HepG2 (cell line): ENCODE measurements around the gene SLC45A3. TPM values are rescaled to one million over a fixed set of nuclear protein-coding genes. Genes with fewer than 3 reads are reported as not detected.

Source experiments
- ATAC-seq: fragments of 200-7000 bp; cut with Tn5 transposase; 3 replicates; pipeline ENCODE4 v1.9.1; 2020; ENCODE audit warnings: mild to moderate bottlenecking, moderate library complexity
- BruUV-seq: library from RNA; stranded (reverse); fragments of 400-500 nt; replicated peaks from 2 replicates; lab custom pipeline; 2021; lab: Mats Ljungman, UMichigan
- CTCF ChIA-PET: fragments of 300-600 bp; formaldehyde crosslinking; extraction: SDS; loops from one replicate; lab custom pipeline; 2021; ENCODE audit warnings: low total read pairs, inconsistent platforms, low intra/inter-chr PET ratio; lab: Yijun Ruan, JAX
- POLR2A ChIA-PET: fragments of 350-600 bp; sonication (Branson Sonifier 250); formaldehyde crosslinking; loops from one replicate; lab custom pipeline; 2020; ENCODE audit warnings: antibody characterized with exemption, inconsistent platforms; lab: Yijun Ruan, JAX
- DNase-seq: peaks from one replicate; pipeline ENCODE4 v3.0.0-alpha.2; 2015; ENCODE audit warnings: low spot score
- FAIRE-seq: peaks from 3 replicates; lab custom pipeline; 2011; peaks lifted over from hg19 to GRCh38; lab: Jason Lieb, UNC
- H2AFZ ChIP-seq: one replicate; pipeline ENCODE4 v1.6.1; 2011; ENCODE audit warnings: low read length, inconsistent platforms
- H3K27ac ChIP-seq: fragments of 300-600 bp; 3 replicates; pipeline ENCODE4 v1.8.0; 2011; ENCODE audit warnings: mixed run types, mild to moderate bottlenecking, mixed read lengths, low read length, inconsistent platforms; ENCODE audit not compliant: insufficient read depth; ENCODE audit errors: extremely low read length
- H3K27me3 ChIP-seq, 2 experiments: fragments of 200-600 bp in 1 of 2; 2 replicates in 1 of 2; 3 replicates in 1 of 2; pipeline versions ENCODE4 v1.6.0 to v1.8.0; 2011; ENCODE audit warnings: low read length in 2 of 2, mild to moderate bottlenecking in 2 of 2, moderate library complexity in 2 of 2, inconsistent platforms in 1 of 2; ENCODE audit not compliant: insufficient read depth in 2 of 2, control insufficient read depth in 1 of 2
- H3K36me3 ChIP-seq, 2 experiments: fragments of 200-600 bp in 1 of 2; replicated peaks in 1 of 2; 2 replicates in 1 of 2; 3 replicates in 1 of 2; pipeline versions ENCODE4 v1.5.1 to v1.8.0; 2011; ENCODE audit warnings: low read length in 2 of 2, inconsistent platforms in 1 of 2; ENCODE audit not compliant: insufficient read depth in 2 of 2, control insufficient read depth in 1 of 2
- H3K4me1 ChIP-seq: 2 replicates; pipeline ENCODE4 v1.5.1; 2012; ENCODE audit warnings: low read length, inconsistent platforms; ENCODE audit not compliant: insufficient read depth
- H3K4me2 ChIP-seq: 2 replicates; pipeline ENCODE4 v1.6.0; 2011; ENCODE audit warnings: low read depth, low read length, inconsistent platforms
- H3K4me3 ChIP-seq, 3 experiments: fragments of 200-600 bp in 1 of 3; sonication (generic), shearing (Covaris generic) in 1 of 3; replicated peaks in 1 of 3; 2 replicates each; pipeline ENCODE4 v1.5.1; 2011 to 2016; ENCODE audit warnings: low read length in 3 of 3, inconsistent platforms in 2 of 3, low read depth in 2 of 3, mild to moderate bottlenecking in 2 of 3, control low read depth in 1 of 3, mixed read lengths in 1 of 3; ENCODE audit not compliant: insufficient read depth in 1 of 3
- H3K79me2 ChIP-seq: one replicate; pipeline ENCODE4 v1.6.1; 2011; ENCODE audit warnings: low read length, inconsistent platforms; ENCODE audit not compliant: insufficient read depth
- H3K9ac ChIP-seq: 2 replicates; pipeline ENCODE4 v1.6.0; 2011; ENCODE audit warnings: mild to moderate bottlenecking, low read depth, low read length, inconsistent platforms; ENCODE audit not compliant: insufficient read depth
- H3K9me3 ChIP-seq: 2 replicates; pipeline ENCODE4 v1.5.1; 2012; ENCODE audit warnings: mild to moderate bottlenecking, low read length
- H4K20me1 ChIP-seq: 2 replicates; pipeline ENCODE4 v1.6.0; 2011; ENCODE audit warnings: inconsistent platforms, mild to moderate bottlenecking, low read length, moderate library complexity; ENCODE audit not compliant: insufficient read depth
- ELF1 ChIP-seq: sonication (generic); formaldehyde crosslinking; IDR thresholded peaks from 2 replicates; pipeline ENCODE4 v1.4.0; 2020; ENCODE audit warnings: missing genetic modification reagents
- NCOA2 ChIP-seq: sonication (generic); formaldehyde crosslinking; IDR thresholded peaks from 2 replicates; pipeline ENCODE4 v1.8.0; 2022; ENCODE audit warnings: inconsistent platforms
- PHF20 ChIP-seq: sonication (generic); formaldehyde crosslinking; IDR thresholded peaks from 2 replicates; pipeline ENCODE4 v1.5.0; 2020; ENCODE audit warnings: mild to moderate bottlenecking, missing genetic modification reagents
- RARG ChIP-seq: sonication (generic); formaldehyde crosslinking; IDR thresholded peaks from 2 replicates; pipeline ENCODE4 v1.4.0; 2020; ENCODE audit warnings: low read depth, mild to moderate bottlenecking, missing genetic modification reagents
- SSRP1 ChIP-seq: IDR thresholded peaks from 2 replicates; pipeline ENCODE4 v1.6.1; 2016; ENCODE audit warnings: control low read depth
- ZNF746 ChIP-seq: sonication (generic); formaldehyde crosslinking; IDR thresholded peaks from 2 replicates; pipeline ENCODE4 v1.8.0; 2022; ENCODE audit warnings: mild to moderate bottlenecking, missing genetic modification reagents
- ZNF747 ChIP-seq: sonication (generic); formaldehyde crosslinking; IDR thresholded peaks from 2 replicates; pipeline ENCODE4 v1.8.1; 2023; ENCODE audit warnings: missing genetic modification reagents, mild to moderate bottlenecking, borderline replicate concordance
- ZSCAN20 ChIP-seq: sonication (generic); formaldehyde crosslinking; IDR thresholded peaks from 2 replicates; pipeline ENCODE4 v1.4.0; 2020; ENCODE audit warnings: missing genetic modification reagents, mild to moderate bottlenecking, borderline replicate concordance
- WGBS: methylation state at CpG from one replicate; pipeline ENCODE4 v1.1.6; 2017; ENCODE audit warnings: low lambda C conversion rate; 5-methylcytosine and 5-hydroxymethylcytosine counted together
- in situ Hi-C: cut with HindIII; loops from 2 replicates; pipeline ENCODE4 v1.10.0; 2017; ENCODE audit warnings: low pct_unique_long_range_greater_than_20kb; ENCODE audit not compliant: extremely low pct_ligation_motif_present
- intact Hi-C: fragments of 100-400 bp; cut with micrococcal nuclease; formaldehyde crosslinking; loops from one replicate; pipeline ENCODE4 v1.10.0; 2022; ENCODE audit not compliant: unreplicated experiment
- polyA plus RNA-seq, 8 experiments: library from polyadenylated mRNA; depleted of rRNA in 3 of 8; stranded (reverse) in 7 of 8; unstranded in 1 of 8; fragments of >200 nt; fragmentation: Illumina TruSeq in 4 of 8; extraction: Trizol in 4 of 8; gene quantifications; 2 replicates each; pipeline versions ENCODE4 v1.2.1 to v1.2.3, GENCODE V29; 2011 to 2016; ENCODE audit warnings: low read depth in 4 of 8, missing spikeins in 1 of 8, mixed read lengths in 1 of 8; ENCODE audit not compliant: insufficient read depth in 1 of 8
- total RNA-seq, 5 experiments: library from RNA; depleted of rRNA; stranded (reverse); fragments of >200 nt; fragmentation: Illumina TruSeq; extraction: Trizol; gene quantifications; 2 replicates each; pipeline ENCODE4 v1.2.3, GENCODE V29; 2016; ENCODE audit warnings: low read depth in 1 of 5
- TF ChIP-seq, protein P1 (sequence below): sonication (generic); formaldehyde crosslinking; IDR thresholded peaks from 2 replicates; pipeline ENCODE4 v1.8.0; 2022; ENCODE audit warnings: missing genetic modification reagents, mild to moderate bottlenecking, inconsistent platforms, borderline replicate concordance
- TF ChIP-seq, protein P2 (sequence below): sonication (generic); formaldehyde crosslinking; IDR thresholded peaks from 2 replicates; pipeline ENCODE4 v1.4.0; 2020; ENCODE audit warnings: mild to moderate bottlenecking, missing genetic modification reagents
- TF ChIP-seq, protein P3 (sequence below): sonication (generic); formaldehyde crosslinking; IDR thresholded peaks from 2 replicates; pipeline ENCODE4 v1.5.1; 2020; ENCODE audit warnings: mild to moderate bottlenecking, missing genetic modification reagents, moderate library complexity

Gene SLC45A3
- total and polyA plus RNA-seq, 2 of the 13 experiments (the other 11 are each of a cell fraction or from before 2014, with no cell fraction given): 3.4 to 4.1 TPM

DNA sequence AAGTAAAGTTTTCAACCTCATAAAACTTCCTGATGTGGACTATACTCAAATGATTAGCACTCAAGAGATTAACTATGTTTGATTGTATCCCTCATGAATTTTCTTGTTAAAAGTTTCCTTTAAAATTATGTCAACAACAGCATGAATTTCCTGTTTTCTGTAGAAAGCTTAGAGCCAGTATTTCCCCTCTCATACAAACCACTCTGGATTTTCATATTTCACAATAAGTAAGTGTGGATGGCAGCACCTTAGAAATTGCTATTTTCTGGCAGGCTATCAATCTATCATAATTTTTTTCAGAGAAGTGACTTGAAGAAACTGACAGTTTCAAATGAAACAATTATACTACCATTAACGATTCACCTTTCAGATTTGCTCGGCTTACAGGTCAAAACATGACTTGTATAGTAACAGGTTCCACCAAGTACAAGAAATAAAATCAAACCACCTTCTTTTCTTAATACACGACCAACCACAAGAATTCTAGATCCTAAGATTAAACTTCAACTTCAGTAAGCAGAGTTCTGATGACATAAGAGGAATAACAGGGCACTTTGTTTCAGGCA, 69.3 kb downstream of the SLC45A3 start:
- Histone ChIP-seq H3K27ac (no peak overlapping the region), H3K4me1 (peaks cover 24% of the 10 kb centered on the region), H3K9me3 (no peaks in the 10 kb centered on the region), H3K79me2 (peaks cover 9% of the 10 kb centered on the region), H2AFZ (no peak overlapping the region), H3K36me3 (peaks cover 5 to 54% of the 10 kb centered on the region in 2 experiments), H4K20me1 (no peaks in the 10 kb centered on the region), H3K4me3 (no peak overlapping the region), H3K27me3 (no peaks in the 10 kb centered on the region), H3K4me2 (no peak overlapping the region), H3K9ac (no peak overlapping the region)
- POLR2A ChIA-PET: no interaction called here
- ATAC-seq (no peak), DNase-seq (no peak), FAIRE-seq (no peak)
- in situ Hi-C loops (no loop called here), intact Hi-C loops (no loop called here)
- BruUV-seq: no TSS peak
- CTCF ChIA-PET: no interaction called here
- 94% methylated on average over 3 of the region's 3 CpGs for WGBS
- TF ChIP-seq, protein P1, sequence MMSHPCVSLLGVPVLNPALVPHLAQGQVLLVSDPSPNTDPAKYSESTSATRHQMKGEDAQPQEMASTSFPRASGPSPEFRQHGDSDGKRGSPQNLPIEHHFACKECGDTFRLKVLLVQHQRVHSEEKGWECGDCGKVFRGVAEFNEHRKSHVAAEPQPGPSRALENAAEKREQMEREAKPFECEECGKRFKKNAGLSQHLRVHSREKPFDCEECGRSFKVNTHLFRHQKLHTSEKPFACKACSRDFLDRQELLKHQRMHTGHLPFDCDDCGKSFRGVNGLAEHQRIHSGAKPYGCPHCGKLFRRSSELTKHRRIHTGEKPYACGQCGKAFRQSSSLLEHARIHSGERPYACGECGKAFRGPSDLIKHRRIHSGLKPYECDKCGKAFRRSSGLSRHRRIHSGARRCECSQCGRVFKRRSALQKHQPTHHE (CRISPR knock-in tag): no peak
- no peak for TF ChIP-seq ZNF746
- TF ChIP-seq SSRP1 (CRISPR knock-in tag): no peak
- no peak for TF ChIP-seq ZNF747 (CRISPR knock-in tag)
- TF ChIP-seq ELF1 (CRISPR knock-in tag): no peak
- TF ChIP-seq PHF20: no peak
- no peak for TF ChIP-seq NCOA2 (CRISPR knock-in tag)
- TF ChIP-seq, protein P2, sequence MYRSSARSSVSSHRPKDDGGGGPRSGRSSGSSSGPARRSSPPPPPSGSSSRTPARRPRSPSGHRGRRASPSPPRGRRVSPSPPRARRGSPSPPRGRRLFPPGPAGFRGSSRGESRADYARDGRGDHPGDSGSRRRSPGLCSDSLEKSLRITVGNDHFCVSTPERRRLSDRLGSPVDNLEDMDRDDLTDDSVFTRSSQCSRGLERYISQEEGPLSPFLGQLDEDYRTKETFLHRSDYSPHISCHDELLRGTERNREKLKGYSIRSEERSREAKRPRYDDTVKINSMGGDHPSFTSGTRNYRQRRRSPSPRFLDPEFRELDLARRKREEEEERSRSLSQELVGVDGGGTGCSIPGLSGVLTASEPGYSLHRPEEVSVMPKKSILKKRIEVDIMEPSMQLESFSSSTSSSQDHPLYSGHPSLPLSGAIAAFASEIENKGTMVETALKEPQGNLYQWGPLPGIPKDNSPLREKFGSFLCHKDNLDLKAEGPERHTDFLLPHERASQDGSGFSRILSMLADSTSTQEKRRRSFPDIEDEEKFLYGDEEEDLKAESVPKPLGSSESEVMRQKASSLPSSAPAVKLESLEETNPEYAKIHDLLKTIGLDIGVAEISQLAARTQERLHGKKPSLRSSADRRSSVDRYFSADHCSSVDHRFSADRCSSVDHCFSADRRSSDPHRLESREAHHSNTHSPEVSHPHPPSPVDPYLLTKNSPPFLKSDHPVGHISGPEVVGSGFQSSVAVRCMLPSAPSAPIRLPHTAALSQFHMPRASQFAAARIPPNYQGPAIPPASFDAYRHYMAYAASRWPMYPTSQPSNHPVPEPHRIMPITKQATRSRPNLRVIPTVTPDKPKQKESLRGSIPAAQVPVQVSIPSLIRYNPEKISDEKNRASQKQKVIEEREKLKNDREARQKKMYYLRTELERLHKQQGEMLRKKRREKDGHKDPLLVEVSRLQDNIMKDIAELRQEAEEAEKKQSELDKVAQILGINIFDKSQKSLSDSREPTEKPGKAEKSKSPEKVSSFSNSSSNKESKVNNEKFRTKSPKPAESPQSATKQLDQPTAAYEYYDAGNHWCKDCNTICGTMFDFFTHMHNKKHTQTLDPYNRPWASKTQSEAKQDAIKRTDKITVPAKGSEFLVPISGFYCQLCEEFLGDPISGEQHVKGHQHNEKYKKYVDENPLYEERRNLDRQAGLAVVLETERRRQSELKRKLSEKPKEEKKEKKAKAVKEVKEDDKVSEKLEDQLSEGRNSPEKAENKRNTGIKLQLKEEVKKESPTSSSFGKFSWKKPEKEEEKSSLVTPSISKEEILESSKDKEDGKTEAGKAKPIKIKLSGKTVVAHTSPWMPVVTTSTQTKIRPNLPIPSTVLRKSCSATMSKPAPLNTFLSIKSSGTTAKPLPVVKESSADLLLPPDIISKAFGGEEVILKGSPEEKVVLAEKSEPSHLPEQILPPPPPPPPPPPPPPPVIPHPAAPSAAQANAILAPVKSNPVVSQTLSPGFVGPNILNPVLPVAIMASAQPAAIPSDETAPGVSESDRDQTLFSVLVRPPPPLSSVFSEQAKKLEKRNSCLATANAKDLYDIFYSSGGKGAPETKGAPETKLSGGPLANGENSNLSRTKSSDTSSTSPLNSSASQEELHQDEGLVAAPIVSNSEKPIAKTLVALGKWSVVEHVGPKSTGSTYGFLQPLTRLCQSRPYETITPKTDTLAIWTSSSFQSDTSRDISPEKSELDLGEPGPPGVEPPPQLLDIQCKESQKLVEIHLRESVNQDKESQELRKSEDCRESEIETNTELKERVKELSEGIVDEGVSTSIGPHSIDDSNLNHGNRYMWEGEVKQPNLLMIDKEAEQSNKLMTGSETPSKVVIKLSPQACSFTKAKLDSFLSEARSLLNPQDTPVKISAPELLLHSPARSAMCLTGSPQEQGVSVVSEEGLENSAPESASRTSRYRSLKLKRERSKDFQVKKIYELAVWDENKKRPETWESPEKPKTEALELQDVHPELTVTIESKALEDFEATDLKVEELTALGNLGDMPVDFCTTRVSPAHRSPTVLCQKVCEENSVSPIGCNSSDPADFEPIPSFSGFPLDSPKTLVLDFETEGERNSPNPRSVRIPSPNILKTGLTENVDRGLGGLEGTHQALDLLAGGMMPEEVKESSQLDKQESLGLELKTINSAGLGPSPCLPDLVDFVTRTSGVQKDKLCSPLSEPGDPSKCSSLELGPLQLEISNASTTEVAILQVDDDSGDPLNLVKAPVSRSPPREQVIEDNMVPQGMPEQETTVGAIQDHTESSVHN (CRISPR knock-in tag): no peak
- TF ChIP-seq ZSCAN20: no peak
- TF ChIP-seq RARG (CRISPR knock-in tag): no peak
- TF ChIP-seq, protein P3, sequence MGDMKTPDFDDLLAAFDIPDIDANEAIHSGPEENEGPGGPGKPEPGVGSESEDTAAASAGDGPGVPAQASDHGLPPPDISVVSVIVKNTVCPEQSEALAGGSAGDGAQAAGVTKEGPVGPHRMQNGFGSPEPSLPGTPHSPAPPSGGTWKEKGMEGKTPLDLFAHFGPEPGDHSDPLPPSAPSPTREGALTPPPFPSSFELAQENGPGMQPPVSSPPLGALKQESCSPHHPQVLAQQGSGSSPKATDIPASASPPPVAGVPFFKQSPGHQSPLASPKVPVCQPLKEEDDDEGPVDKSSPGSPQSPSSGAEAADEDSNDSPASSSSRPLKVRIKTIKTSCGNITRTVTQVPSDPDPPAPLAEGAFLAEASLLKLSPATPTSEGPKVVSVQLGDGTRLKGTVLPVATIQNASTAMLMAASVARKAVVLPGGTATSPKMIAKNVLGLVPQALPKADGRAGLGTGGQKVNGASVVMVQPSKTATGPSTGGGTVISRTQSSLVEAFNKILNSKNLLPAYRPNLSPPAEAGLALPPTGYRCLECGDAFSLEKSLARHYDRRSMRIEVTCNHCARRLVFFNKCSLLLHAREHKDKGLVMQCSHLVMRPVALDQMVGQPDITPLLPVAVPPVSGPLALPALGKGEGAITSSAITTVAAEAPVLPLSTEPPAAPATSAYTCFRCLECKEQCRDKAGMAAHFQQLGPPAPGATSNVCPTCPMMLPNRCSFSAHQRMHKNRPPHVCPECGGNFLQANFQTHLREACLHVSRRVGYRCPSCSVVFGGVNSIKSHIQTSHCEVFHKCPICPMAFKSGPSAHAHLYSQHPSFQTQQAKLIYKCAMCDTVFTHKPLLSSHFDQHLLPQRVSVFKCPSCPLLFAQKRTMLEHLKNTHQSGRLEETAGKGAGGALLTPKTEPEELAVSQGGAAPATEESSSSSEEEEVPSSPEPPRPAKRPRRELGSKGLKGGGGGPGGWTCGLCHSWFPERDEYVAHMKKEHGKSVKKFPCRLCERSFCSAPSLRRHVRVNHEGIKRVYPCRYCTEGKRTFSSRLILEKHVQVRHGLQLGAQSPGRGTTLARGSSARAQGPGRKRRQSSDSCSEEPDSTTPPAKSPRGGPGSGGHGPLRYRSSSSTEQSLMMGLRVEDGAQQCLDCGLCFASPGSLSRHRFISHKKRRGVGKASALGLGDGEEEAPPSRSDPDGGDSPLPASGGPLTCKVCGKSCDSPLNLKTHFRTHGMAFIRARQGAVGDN: no peak
